ENCODE data around the gene ARMS2.

Gene ARMS2

GRCh38 chr10:122445469-122445868 is 9.0 kb upstream of the ARMS2 start:
- H3K27ac Mint-ChIP-seq = no peak overlapping the region
- ATAC-seq = no peak
- no peak for DNase-seq
- H3K9me3 Mint-ChIP-seq = peaks cover 0 to 1% of the 10 kb centered on the region in 2 donors
- H3K27me3 Mint-ChIP-seq = peaks cover 27% of the 10 kb centered on the region
- no peak overlapping the region for H3K4me3 Mint-ChIP-seq
- H3K4me1 Mint-ChIP-seq = no peaks in the 10 kb centered on the region

- Mint-ChIP-seq H3K4me1 (no peaks in the 10 kb centered on the region), H3K9me3 (no peaks in the 10 kb centered on the region), H3K27me3 (peaks cover 32% of the 10 kb centered on the region), H3K4me3 (no peak overlapping the region), H3K27ac (no peak overlapping the region)
- no peak for DNase-seq
- ATAC-seq = no peak
Measured at GRCh38 chr10:122445904-122446303, 8.5 kb upstream of the ARMS2 start.

DNA sequence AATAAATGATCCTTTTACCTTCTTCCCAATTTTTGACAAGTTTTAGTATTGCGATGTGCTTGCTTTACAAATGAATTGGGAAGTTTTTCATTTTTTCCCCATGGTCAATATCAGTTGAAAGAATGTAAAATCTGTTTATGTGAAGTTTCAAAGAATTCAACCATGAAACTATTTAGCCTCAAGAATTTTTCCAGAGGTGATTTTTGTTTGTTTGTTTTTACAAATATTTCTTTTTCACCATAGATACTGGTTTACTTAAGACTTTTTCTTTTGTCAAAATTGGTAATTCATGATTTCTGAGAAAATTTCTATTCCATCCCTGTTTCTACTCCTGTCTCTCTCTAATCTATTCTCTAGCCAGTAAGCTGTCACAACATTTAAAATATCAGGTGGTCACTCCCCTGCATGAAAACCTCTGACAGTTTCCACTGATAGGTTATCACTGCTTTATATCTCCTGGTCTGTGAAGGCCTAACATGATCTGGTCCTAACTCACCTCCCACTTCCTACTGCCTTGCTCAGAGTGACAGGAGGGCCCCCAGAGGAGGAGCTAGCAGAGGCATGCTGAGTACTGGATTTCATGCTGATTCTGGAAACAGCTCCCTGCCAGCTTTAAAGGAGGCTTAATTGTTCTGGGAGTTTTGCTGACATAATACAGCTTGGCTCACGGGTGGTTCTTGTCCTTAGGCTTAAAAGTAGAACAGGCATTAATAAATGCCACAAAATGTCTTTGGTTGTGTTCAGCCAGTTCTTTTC is 7.6 kb upstream of the ARMS2 start:
- ATAC-seq (no peak), DNase-seq (no peak)
- Mint-ChIP-seq H3K4me3 (no peak overlapping the region), H3K27me3 (peaks cover 32% of the 10 kb centered on the region), H3K9me3 (no peaks in the 10 kb centered on the region), H3K27ac (peak overlapping the region in 1 of 2 donors; percentile 57), H3K4me1 (no peaks in the 10 kb centered on the region)

DNA sequence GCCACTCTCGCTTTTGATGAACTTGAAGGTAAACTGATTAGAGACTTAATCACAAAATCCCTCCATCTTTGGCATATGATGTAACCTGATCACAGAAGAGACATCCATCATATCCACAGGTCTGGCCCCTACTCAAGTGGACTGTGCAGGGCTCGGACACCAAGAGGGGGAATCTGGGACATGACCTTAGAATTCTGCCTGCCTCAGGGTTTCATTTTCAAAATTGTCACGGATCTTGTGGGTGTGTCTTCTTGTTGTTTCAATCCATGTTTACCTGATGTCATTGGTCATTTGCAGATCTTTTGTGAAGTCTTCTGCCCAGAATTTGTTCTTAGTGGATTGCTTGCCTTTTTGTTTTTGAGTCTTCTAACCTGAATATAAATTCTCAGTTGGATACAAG is 5.9 kb upstream of the ARMS2 start:
- Mint-ChIP-seq H3K9me3 (no peaks in the 10 kb centered on the region), H3K4me3 (no peak overlapping the region), H3K27me3 (peaks cover 32% of the 10 kb centered on the region), H3K4me1 (no peaks in the 10 kb centered on the region), H3K27ac (no peak overlapping the region)
- DNase-seq (no peak), ATAC-seq (no peak)

- DNase-seq = no peak
- no peak for ATAC-seq
- H3K27ac Mint-ChIP-seq = no peak overlapping the region
- peaks cover 34% of the 10 kb centered on the region for H3K27me3 Mint-ChIP-seq
- H3K4me3 Mint-ChIP-seq = no peak overlapping the region
- H3K4me1 Mint-ChIP-seq = no peaks in the 10 kb centered on the region
- no peaks in the 10 kb centered on the region for H3K9me3 Mint-ChIP-seq
Measured at GRCh38 chr10:122449153-122449552, 5.3 kb upstream of the ARMS2 start.

DNA sequence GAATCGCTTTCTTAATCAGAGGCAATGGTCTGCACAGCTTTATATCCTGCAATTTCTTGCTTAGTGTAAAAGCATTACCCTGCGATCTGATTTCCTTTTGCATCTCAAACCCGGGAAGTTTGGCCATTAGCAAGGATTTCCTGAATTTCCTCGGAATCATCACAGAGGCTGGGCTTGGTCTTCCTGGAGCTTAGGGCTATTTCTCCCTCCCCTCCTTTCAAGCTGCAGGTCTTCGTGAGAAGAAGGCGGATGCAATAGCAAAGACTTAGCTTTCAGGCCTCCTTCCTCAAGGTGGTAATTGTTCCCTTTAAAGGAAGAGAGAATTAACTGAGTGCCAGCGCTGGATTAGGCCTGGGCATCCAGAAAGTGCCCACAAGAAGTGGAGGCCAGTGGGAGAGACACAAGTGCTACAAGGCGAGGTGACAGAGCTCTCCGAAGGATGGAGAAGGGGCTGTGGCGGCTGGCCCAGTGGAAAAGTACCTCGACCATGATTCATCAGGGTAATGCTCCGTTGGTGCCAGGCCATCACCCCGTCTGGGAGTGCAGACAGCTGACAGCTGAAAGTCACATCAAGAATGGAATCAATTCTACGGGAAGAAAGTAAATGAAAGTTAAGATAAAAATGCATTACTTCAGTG is 4.0 kb upstream of the ARMS2 start:
- H3K9me3 Mint-ChIP-seq = no peaks in the 10 kb centered on the region
- no peaks in the 10 kb centered on the region for H3K4me1 Mint-ChIP-seq
- DNase-seq (no peak), ATAC-seq (no peak)
- H3K4me3 Mint-ChIP-seq = no peak overlapping the region
- H3K27ac Mint-ChIP-seq = no peak overlapping the region
- peaks cover 42% of the 10 kb centered on the region for H3K27me3 Mint-ChIP-seq

DNA sequence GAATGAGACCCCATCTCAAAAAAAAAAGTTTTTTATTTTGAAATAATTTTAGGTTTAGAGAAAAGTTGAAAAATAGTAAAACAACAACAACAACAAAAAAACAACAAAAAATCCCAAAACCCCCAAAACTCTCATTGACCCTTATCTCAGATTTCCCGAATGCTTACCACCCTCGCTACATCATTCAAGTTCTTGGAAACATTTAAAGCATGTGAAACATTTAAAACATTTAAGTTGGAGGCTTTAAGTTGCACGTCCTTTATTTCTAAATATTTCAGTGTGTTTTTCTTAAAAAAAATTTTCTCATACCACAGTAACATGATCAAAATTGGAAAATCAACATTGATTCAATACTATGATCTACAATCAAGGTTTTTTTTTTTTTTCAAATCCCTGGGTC is 382 bp upstream of the ARMS2 start:
- Mint-ChIP-seq H3K27me3 (peaks cover 55% of the 10 kb centered on the region), H3K27ac (no peak overlapping the region), H3K9me3 (no peaks in the 10 kb centered on the region), H3K4me1 (peaks cover 1% of the 10 kb centered on the region), H3K4me3 (no peak overlapping the region)
- ATAC-seq (no peak), DNase-seq (no peak)

DNA sequence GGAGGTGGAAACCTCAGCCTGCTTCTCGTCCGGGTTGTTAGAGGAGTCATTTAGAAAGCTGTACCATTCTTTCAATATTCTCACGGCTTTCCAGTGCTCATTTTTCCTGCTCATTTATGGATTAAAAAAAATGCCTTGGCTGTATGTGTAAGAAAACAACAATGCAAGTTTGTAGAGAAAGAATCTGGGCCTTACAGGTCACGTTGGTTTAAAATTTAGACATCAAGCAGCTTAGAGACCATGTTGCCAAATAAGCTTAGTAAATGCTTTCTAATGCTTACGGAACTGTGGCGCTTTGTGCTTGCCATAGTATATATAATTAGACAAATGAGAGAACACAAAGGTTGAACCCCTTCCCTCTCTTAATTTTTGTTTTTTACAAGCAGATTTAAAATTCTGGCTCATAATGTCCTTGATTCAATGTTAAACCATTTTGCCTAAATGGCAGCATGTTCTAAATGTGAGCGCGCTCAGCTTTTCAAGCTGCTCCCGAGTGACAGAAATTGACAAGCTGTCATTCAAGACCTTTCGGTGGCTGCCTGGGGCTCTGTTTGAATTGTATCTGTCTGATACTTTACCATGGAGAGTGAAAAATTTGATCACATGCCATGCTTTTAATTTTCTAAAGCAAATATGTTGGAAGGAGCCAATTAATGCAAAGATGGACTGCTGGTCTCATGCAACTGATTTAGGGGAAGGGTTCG is 1.1 kb downstream of the ARMS2 start:
- H3K9me3 Mint-ChIP-seq = no peaks in the 10 kb centered on the region
- H3K4me3 Mint-ChIP-seq = no peak overlapping the region
- peaks cover 15% of the 10 kb centered on the region for H3K4me1 Mint-ChIP-seq
- DNase-seq (no peak), ATAC-seq (no peak)
- no peak overlapping the region for H3K27ac Mint-ChIP-seq
- H3K27me3 Mint-ChIP-seq = peaks cover 55% of the 10 kb centered on the region

- Mint-ChIP-seq H3K27ac (no peak overlapping the region), H3K9me3 (no peaks in the 10 kb centered on the region)
- ATAC-seq = no peak
Measured at GRCh38 chr10:122457934-122458333, 3.5 kb downstream of the ARMS2 start.

DNA sequence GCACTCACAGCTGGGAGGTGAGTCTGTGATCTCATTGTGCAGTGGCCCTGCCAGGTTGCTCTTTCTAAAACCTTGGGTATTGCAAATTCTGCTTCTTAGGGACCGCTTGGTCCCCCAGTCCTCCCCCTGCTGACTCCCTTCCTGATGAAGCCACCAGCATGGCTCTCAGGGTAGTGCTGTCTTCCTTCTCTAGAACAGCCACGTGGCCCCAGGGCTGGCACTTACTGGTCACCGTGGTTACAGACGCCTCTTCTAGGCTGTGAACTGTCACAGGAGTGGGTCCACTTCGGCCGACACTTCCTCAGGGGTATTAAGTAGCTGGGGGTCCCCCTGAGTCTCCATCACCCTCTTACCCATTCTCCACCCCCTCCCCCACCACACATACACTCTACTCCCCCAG is 4.2 kb downstream of the ARMS2 start:
- H3K27me3 Mint-ChIP-seq = peaks cover 73% of the 10 kb centered on the region

More at GRCh38 chr10:122457934-122458333, 3.5 kb downstream of the ARMS2 start:
- no peak for DNase-seq
- Mint-ChIP-seq H3K27me3 (peaks cover 65% of the 10 kb centered on the region), H3K4me3 (no peak overlapping the region), H3K4me1 (peaks cover 27% of the 10 kb centered on the region)

DNA sequence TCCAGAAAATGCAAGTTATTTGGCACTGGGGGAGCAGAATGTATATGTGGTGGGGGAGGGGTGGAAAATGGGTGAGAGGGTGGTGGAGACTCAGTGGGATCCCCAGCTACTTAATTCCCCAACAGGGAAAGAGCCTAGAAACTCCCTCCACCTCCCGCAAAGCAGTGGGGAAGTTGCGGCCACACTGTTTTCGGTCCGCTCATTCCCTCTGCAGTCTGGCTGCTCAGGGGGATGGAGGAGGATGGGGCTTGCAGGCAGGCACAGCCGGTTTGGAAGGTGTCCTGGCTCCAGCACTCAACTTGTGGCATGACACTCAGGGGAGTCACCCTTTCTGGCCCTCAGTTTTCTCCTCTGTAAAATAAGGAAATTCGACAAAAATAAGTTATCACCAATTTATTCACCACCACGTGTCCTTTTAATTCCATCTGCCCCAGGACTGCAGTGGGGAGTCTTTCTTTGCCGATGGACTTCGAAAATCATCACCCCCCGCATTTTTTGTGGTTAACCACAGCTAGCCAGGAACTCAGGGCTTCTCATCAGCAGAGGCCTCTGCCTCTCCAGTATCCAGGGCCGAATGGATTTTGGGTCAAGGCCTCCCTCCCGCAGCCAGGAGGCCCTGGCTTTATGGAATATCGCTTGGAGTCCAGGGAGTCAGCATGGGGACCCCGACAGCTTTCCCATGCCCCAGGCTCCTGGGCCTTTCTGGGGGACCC is 5.3 kb downstream of the ARMS2 start:
- no peak for ATAC-seq
- peaks cover 76% of the 10 kb centered on the region for H3K27me3 Mint-ChIP-seq
- no peak for DNase-seq
- peaks cover 29% of the 10 kb centered on the region for H3K4me1 Mint-ChIP-seq
- H3K4me3 Mint-ChIP-seq = no peak overlapping the region
- no peak overlapping the region for H3K27ac Mint-ChIP-seq
- no peaks in the 10 kb centered on the region for H3K9me3 Mint-ChIP-seq

More for the DNA sequence above, 4.2 kb downstream of the ARMS2 start:
- ATAC-seq (no peak), DNase-seq (no peak)
- no peaks in the 10 kb centered on the region for H3K9me3 Mint-ChIP-seq
- H3K4me3 Mint-ChIP-seq = no peak overlapping the region
- H3K4me1 Mint-ChIP-seq = peaks cover 29% of the 10 kb centered on the region
- H3K27ac Mint-ChIP-seq = no peak overlapping the region

GRCh38 chr10:122460891-122461293 is 6.4 kb downstream of the ARMS2 start:
- peaks cover 85% of the 10 kb centered on the region for H3K27me3 Mint-ChIP-seq
- DNase-seq (no peak), ATAC-seq (no peak)
- H3K4me3 Mint-ChIP-seq = peak overlapping the region; percentile 26 to 54
- H3K27ac Mint-ChIP-seq = no peak overlapping the region
- H3K4me1 Mint-ChIP-seq = peaks cover 29% of the 10 kb centered on the region
- no peaks in the 10 kb centered on the region for H3K9me3 Mint-ChIP-seq

DNA sequence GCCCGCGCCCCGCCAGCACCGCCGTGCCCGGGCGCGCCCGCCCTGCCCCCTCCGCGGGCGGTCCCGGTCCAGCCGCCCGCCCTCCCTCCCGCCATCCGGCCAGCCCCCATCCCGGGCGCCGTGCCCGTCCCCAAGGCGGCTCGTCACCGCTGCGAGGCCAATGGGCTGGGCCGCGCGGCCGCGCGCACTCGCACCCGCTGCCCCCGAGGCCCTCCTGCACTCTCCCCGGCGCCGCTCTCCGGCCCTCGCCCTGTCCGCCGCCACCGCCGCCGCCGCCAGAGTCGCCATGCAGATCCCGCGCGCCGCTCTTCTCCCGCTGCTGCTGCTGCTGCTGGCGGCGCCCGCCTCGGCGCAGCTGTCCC is 6.9 kb downstream of the ARMS2 start, which contains the start of gene HTRA1:
Gene HTRA1, plus strand, starts transcription at position 187 of the 362 bp plus-strand sequence. Its CDS starts 100 bp downstream, at position 287.
- Mint-ChIP-seq H3K4me1 (peaks cover 29% of the 10 kb centered on the region), H3K4me3 (peak within 1 kb of the TSS; percentile 83 to 85), H3K27ac (no peak within 1 kb of the TSS), H3K9me3 (no peaks in the 10 kb centered on the region), H3K27me3 (peaks cover 89% of the 10 kb centered on the region)
- DNase-seq = no peak
- ATAC-seq = peak; percentile 26

- peaks cover 29% of the 10 kb centered on the region for H3K4me1 Mint-ChIP-seq
- no peaks in the 10 kb centered on the region for H3K9me3 Mint-ChIP-seq
- no peak overlapping the region for H3K27ac Mint-ChIP-seq
- peak overlapping the region; percentile 83 to 85 for H3K4me3 Mint-ChIP-seq
- ATAC-seq (peak; percentile 61), DNase-seq (no peak)
- H3K27me3 Mint-ChIP-seq = peaks cover 90% of the 10 kb centered on the region
Measured at GRCh38 chr10:122461729-122462532, 7.5 kb downstream of the ARMS2 start.
